WERI-Rb-1 (cell line): ENCODE results near the gene MED27.

Experiments
- DNase-seq: peaks from one replicate; pipeline ENCODE4 v3.0.0-alpha.2; 2020
- H3K27ac ChIP-seq: fragments of 250-450 bp; sonication (Bioruptor Pico); 2 replicates; pipeline ENCODE4 v1.5.1; 2020; ENCODE audit warnings: mild to moderate bottlenecking, moderate library complexity
- H3K27me3 ChIP-seq: fragments of 250-450 bp; sonication (Bioruptor Pico); 2 replicates; pipeline ENCODE4 v1.5.1; 2021; ENCODE audit warnings: mild to moderate bottlenecking, low read depth, moderate library complexity; ENCODE audit not compliant: insufficient read depth, severe bottlenecking
- H3K36me3 ChIP-seq: fragments of 250-450 bp; sonication (Bioruptor Pico); 2 replicates; pipeline ENCODE4 v1.5.1; 2020; ENCODE audit warnings: mild to moderate bottlenecking, moderate library complexity
- H3K4me3 ChIP-seq: 2 replicates; pipeline ENCODE4 v1.5.1; 2011; ENCODE audit warnings: low read depth, mild to moderate bottlenecking, control low read depth, low read length
- H3K9me3 ChIP-seq: fragments of 250-450 bp; sonication (Bioruptor Pico); 2 replicates; pipeline ENCODE4 v1.5.1; 2021; ENCODE audit warnings: mild to moderate bottlenecking, moderate library complexity; ENCODE audit not compliant: severe bottlenecking
- TF ChIP-seq, protein P1 (sequence below): IDR thresholded peaks from 2 replicates; pipeline ENCODE4 v1.5.1; 2011; ENCODE audit warnings: low read depth, mild to moderate bottlenecking, control low read depth, inconsistent platforms, low read length

Gene MED27

DNA sequence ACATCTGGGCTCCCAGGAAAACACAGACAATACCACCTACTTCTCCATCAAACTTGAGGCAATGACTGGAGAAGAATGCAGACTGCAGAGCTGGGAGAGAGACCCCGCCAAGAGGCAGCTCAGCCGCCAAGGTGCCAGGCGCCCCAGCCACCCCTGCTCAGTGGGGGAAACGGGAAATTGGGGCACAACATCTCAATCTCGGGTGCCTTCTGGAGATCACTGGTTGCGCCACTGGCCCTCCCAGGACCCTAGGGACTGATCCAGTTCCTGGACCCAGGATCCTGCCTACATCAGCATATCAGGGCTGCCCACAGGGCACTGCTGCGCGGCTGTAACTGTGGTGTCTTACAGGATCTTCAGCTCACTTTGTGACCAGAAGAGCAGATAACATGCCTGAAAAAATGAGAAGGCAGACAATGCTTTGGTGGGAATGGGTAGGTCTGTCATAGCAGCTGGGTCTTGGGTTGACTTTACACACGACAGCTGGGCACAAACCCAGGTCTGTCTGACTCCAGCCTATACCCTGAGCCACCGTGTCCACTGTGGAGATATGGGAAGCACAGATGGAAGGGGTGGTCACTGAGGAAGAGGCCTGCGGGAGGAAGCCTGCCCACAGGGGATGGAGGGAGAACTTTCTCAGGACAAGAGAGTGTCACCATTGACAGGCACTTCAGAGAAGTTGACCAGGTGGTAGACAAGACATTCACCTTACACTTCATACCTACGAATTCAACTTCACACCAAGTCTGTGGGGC, 204.6 kb downstream of the MED27 start:
- no peak overlapping the region for H3K4me3 ChIP-seq
- no peaks in the 10 kb centered on the region for H3K27me3 ChIP-seq
- no peaks in the 10 kb centered on the region for H3K36me3 ChIP-seq
- peak overlapping the region; percentile 50 for H3K27ac ChIP-seq
- no peaks in the 10 kb centered on the region for H3K9me3 ChIP-seq
- TF ChIP-seq, protein P1, sequence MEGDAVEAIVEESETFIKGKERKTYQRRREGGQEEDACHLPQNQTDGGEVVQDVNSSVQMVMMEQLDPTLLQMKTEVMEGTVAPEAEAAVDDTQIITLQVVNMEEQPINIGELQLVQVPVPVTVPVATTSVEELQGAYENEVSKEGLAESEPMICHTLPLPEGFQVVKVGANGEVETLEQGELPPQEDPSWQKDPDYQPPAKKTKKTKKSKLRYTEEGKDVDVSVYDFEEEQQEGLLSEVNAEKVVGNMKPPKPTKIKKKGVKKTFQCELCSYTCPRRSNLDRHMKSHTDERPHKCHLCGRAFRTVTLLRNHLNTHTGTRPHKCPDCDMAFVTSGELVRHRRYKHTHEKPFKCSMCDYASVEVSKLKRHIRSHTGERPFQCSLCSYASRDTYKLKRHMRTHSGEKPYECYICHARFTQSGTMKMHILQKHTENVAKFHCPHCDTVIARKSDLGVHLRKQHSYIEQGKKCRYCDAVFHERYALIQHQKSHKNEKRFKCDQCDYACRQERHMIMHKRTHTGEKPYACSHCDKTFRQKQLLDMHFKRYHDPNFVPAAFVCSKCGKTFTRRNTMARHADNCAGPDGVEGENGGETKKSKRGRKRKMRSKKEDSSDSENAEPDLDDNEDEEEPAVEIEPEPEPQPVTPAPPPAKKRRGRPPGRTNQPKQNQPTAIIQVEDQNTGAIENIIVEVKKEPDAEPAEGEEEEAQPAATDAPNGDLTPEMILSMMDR, result no peak
- no peak for DNase-seq

DNA sequence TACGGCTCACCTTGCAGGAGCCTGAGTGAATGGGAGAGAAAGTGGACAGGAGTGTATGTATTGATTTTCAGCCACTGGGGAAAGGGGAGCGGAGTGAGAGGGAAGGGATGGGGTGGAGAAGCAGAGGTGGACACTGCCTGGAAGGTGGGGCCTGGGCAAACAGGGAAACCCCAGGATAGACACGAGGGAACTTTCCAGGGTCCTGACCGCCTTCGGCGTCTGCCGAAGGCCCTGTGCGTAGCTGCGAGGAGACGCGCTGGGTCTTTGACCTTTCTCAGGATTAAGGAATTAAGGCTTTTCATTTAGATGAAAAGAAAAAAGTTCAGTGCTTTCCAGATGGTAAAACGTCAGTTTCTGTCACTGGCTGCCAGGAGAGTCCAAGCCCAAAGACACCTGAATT, 205.2 kb downstream of the MED27 start:
- Histone ChIP-seq H3K27ac (peak overlapping the region; percentile 50), H3K27me3 (no peaks in the 10 kb centered on the region), H3K4me3 (no peak overlapping the region), H3K36me3 (no peaks in the 10 kb centered on the region), H3K9me3 (no peaks in the 10 kb centered on the region)
- DNase-seq, result peak; percentile 35
- TF ChIP-seq, protein P1, result no peak

DNA sequence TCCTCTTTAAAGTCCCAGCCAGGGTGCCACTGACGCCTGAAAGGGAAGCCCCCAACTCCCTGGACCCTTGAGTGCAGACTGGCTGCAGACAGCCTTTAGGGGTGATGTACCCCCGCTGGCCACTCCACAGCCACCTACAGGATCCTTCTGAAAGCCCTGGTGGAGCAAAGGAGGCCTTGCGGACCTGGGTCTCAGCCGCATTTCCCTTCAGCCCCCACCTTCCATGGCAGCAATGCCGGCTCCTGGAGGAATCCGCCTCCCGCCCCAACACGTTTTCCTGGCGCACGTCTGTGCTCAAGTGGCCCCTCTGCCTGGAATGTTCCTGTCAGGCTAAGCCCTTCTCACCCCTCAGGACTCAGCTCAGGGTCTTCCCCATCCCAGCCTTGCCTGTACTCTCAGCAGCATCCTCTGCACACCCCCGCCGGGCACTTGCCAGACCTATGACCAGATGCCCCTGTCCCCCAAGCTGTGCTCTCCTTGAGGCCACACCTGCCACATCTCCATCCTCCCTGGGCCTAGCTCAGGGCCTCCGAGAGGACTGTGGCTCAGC, 205.7 kb downstream of the MED27 start:
- Histone ChIP-seq H3K27me3 (no peaks in the 10 kb centered on the region), H3K9me3 (no peaks in the 10 kb centered on the region), H3K27ac (peak overlapping the region; percentile 50), H3K36me3 (no peaks in the 10 kb centered on the region), H3K4me3 (no peak overlapping the region)
- TF ChIP-seq, protein P1, result no peak
- peak; percentile 38 for DNase-seq

DNA sequence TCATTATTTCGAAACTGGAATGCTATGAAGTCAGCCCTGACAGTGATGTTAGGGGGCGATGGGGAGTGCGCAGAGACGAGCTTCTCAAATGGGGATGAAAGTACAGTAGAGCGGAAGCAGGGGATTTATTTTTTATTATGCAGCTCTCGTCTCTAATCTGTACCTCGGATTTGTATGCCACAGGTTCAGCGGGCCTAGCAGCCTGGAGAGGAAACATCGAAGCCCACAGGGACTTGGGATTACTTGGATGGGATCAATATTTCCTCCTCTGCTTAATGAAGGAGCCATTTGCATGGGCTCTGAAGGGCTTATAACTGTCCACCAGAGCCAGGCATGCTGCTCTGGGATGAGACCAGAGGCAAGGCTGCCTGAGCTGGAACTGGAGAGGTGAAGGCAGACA, 206.3 kb downstream of the MED27 start:
- TF ChIP-seq, protein P1, result 0 out of 2 replicates have a peak, but pooled peaks have one; percentile 9

DNA sequence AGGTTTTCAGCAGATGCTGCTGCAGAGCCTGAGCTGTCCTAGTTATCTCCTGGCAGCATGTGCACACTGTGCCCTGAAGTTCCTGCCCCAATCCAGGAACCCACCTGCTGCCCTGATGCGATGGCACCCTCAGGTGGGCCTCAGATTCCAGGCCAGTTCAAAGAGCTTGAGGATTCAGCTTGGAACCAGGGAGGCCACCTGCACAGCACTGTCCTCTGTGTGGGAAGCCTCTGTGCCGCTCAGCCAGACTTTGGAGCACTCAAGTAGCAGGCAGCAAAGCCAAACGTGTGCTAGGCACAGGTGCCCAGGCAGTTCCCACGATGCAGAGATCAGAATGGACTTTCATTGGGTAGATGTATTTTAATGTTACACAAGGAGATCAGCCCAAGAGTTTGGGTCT, 207.0 kb downstream of the MED27 start:
- H3K9me3 ChIP-seq, result no peaks in the 10 kb centered on the region
- no peak overlapping the region for H3K4me3 ChIP-seq
- no peaks in the 10 kb centered on the region for H3K27me3 ChIP-seq
- no peaks in the 10 kb centered on the region for H3K36me3 ChIP-seq
- peak overlapping the region; percentile 50; the same call in 1 of the 2 replicates for H3K27ac ChIP-seq
- TF ChIP-seq, protein P1, result no peak
- no peak for DNase-seq

More for the DNA sequence above, 206.3 kb downstream of the MED27 start:
- H3K9me3 ChIP-seq, result no peaks in the 10 kb centered on the region
- no peak overlapping the region for H3K4me3 ChIP-seq
- H3K27me3 ChIP-seq, result no peaks in the 10 kb centered on the region
- peak overlapping the region; percentile 50 for H3K27ac ChIP-seq
- DNase-seq, result peak; percentile 87
- no peaks in the 10 kb centered on the region for H3K36me3 ChIP-seq
